NCI-H2029 treated with DMSO at 0.1 percent for 48 hours (cell line): ENCODE data around the gene PTPRM.
"Not testable (repeated sequence)": the region's sequence is repeated elsewhere in the genome, so short reads cannot be mapped to it uniquely, and the experiment has no call there.

Source experiments
- DNase-seq: peaks from one replicate; lab custom pipeline; 2025; lab: John Stamatoyannopoulos, UW

PTPRM gene

GRCh38 chr18:7726522-7726921 is 159.4 kb downstream of the PTPRM start:
- DNase-seq, result no peak

GRCh38 chr18:7727361-7728076 is 160.4 kb downstream of the PTPRM start:
- no peak for DNase-seq

GRCh38 chr18:7728297-7728696 is 161.2 kb downstream of the PTPRM start:
- DNase-seq, result no peak

GRCh38 chr18:7729868-7730267 is 162.8 kb downstream of the PTPRM start:
- no peak for DNase-seq

- DNase-seq, result no peak
Observed at GRCh38 chr18:7730682-7731081, 163.6 kb downstream of the PTPRM start.

GRCh38 chr18:7733642-7734041 is 166.5 kb downstream of the PTPRM start:
- no peak for DNase-seq

- DNase-seq, result no peak
Observed at GRCh38 chr18:7735196-7735595, 168.1 kb downstream of the PTPRM start.

- DNase-seq, result no peak
Observed at GRCh38 chr18:7735626-7736175, 168.6 kb downstream of the PTPRM start.

- not testable (repeated sequence) for DNase-seq
Observed at GRCh38 chr18:7736526-7736925, 169.4 kb downstream of the PTPRM start.

GRCh38 chr18:7737550-7737949 is 170.4 kb downstream of the PTPRM start:
- DNase-seq, result no peak

- no peak for DNase-seq
Observed at GRCh38 chr18:7740821-7741220, 173.7 kb downstream of the PTPRM start.

GRCh38 chr18:7741640-7742039 is 174.5 kb downstream of the PTPRM start:
- no peak for DNase-seq

- no peak for DNase-seq
Observed at GRCh38 chr18:7742224-7742623, 175.1 kb downstream of the PTPRM start.

- DNase-seq, result no peak
Observed at GRCh38 chr18:7743256-7743655, 176.1 kb downstream of the PTPRM start.

GRCh38 chr18:7746106-7746505 is 179.0 kb downstream of the PTPRM start:
- DNase-seq, result no peak

GRCh38 chr18:7748251-7749007 is 181.3 kb downstream of the PTPRM start:
- no peak for DNase-seq

GRCh38 chr18:7749008-7749405 is 181.9 kb downstream of the PTPRM start:
- DNase-seq, result no peak

GRCh38 chr18:7749510-7749981 is 182.4 kb downstream of the PTPRM start:
- no peak for DNase-seq

- DNase-seq, result no peak
Observed at GRCh38 chr18:7750095-7750663, 183.1 kb downstream of the PTPRM start.

GRCh38 chr18:7750966-7751365 is 183.8 kb downstream of the PTPRM start:
- DNase-seq, result no peak

- no peak for DNase-seq
Observed at GRCh38 chr18:7754258-7754657, 187.1 kb downstream of the PTPRM start.

GRCh38 chr18:7754725-7755181 is 187.6 kb downstream of the PTPRM start:
- no peak for DNase-seq
